ENCODE results near the gene DMAP1. TPM values are rescaled to one million over a fixed set of nuclear protein-coding genes. Genes with fewer than 3 reads are reported as not detected.

DMAP1 gene
- total RNA-seq, 1 experiment from 2014 or later = 16.6 TPM

Small RNA genes lying within 50 kb of the gene (small RNA-seq; reads per million reads assigned to genes)
- not detected for gene AL035417.1

Other genes starting within 250 kb of the DMAP1 start
- gene DPH2, start 243.5 kb upstream of the DMAP1 start, total RNA-seq (2014; rRNA removed; shearing (Covaris generic); ENCODE audit: low replicate concordance) = 42.2 and 44.4 TPM in 2 replicates
- gene ATP6V0B, start 238.5 kb upstream of the DMAP1 start, total RNA-seq (2014; rRNA removed; shearing (Covaris generic); ENCODE audit: low replicate concordance) = 386 and 447 TPM in 2 replicates
- 42.9 and 68.7 TPM in 2 replicates for gene B4GALT2, start 234.3 kb upstream of the DMAP1 start, total RNA-seq (2014; rRNA removed; shearing (Covaris generic); ENCODE audit: low replicate concordance)
- gene CCDC24, start 221.9 kb upstream of the DMAP1 start, total RNA-seq (2014; rRNA removed; shearing (Covaris generic); ENCODE audit: low replicate concordance) = 28.1 and 34.7 TPM in 2 replicates
- 7.0 and 7.9 TPM in 2 replicates for gene SLC6A9, start 182.0 kb upstream of the DMAP1 start, total RNA-seq (2014; rRNA removed; shearing (Covaris generic); ENCODE audit: low replicate concordance)
- gene KLF17, start 94.7 kb upstream of the DMAP1 start, total RNA-seq (2014; rRNA removed; shearing (Covaris generic); ENCODE audit: low replicate concordance) = not detected in 2 replicates
- not detected in 2 replicates for gene KLF18, start 71.8 kb upstream of the DMAP1 start, total RNA-seq (2014; rRNA removed; shearing (Covaris generic); ENCODE audit: low replicate concordance)
- gene ERI3, start 141.8 kb downstream of the DMAP1 start, total RNA-seq (2014; rRNA removed; shearing (Covaris generic); ENCODE audit: low replicate concordance) = 50.3 and 67.2 TPM in 2 replicates
- 73.6 and 147 TPM in 2 replicates for gene RNF220, start 191.8 kb downstream of the DMAP1 start, total RNA-seq (2014; rRNA removed; shearing (Covaris generic); ENCODE audit: low replicate concordance)

Measured in Karpas-422 (cell line).